DOHH2 (cell line): ENCODE data around the gene FIGNL2.

Source experiments
- H3F3A ChIP-seq: fragments of 200-600 bp; sonication (generic), shearing (Covaris generic); 2 replicates; pipeline ENCODE4 v1.6.0; 2016; ENCODE audit warnings: antibody characterized with exemption, mild to moderate bottlenecking; ENCODE audit not compliant: control insufficient read depth, insufficient read depth
- H3K27ac ChIP-seq: fragments of 200-600 bp; sonication (generic); 2 replicates; pipeline ENCODE4 v1.5.1; 2014; ENCODE audit warnings: low read depth, mild to moderate bottlenecking, low read length, moderate library complexity
- H3K27me3 ChIP-seq: fragments of 200-600 bp; sonication (generic); 2 replicates; pipeline ENCODE4 v1.6.1; 2014; ENCODE audit warnings: mild to moderate bottlenecking, low read length, mixed read lengths; ENCODE audit not compliant: control insufficient read depth
- H3K36me3 ChIP-seq: fragments of 200-600 bp; sonication (generic); 2 replicates; pipeline ENCODE4 v1.6.1; 2014; ENCODE audit warnings: mild to moderate bottlenecking, low read length, moderate library complexity, mixed read lengths; ENCODE audit not compliant: control insufficient read depth
- H3K4me1 ChIP-seq: fragments of 200-600 bp; sonication (generic); 2 replicates; pipeline ENCODE4 v1.6.1; 2014; ENCODE audit warnings: mild to moderate bottlenecking, low read length, mixed read lengths; ENCODE audit not compliant: control insufficient read depth
- H3K4me2 ChIP-seq: fragments of 200-600 bp; sonication (generic); 2 replicates; pipeline ENCODE4 v1.6.0; 2014; ENCODE audit warnings: mild to moderate bottlenecking, low read length, moderate library complexity
- H3K4me3 ChIP-seq: fragments of 200-600 bp; sonication (generic); 2 replicates; pipeline ENCODE4 v1.5.1; 2014; ENCODE audit warnings: mild to moderate bottlenecking, low read length, mixed read lengths
- H3K79me2 ChIP-seq: fragments of 200-600 bp; sonication (generic); 2 replicates; pipeline ENCODE4 v1.6.1; 2014; ENCODE audit warnings: mild to moderate bottlenecking, low read length, mixed read lengths; ENCODE audit not compliant: control insufficient read depth
- H3K9me2 ChIP-seq: fragments of 200-600 bp; sonication (generic); replicated peaks from 2 replicates; pipeline ENCODE4 v1.6.1; 2014; ENCODE audit warnings: mild to moderate bottlenecking, low read length, mixed read lengths; ENCODE audit not compliant: control insufficient read depth
- H3K9me3 ChIP-seq: fragments of 200-600 bp; sonication (generic); 2 replicates; pipeline ENCODE4 v1.6.1; 2014; ENCODE audit warnings: antibody characterized with exemption, low read length, mixed read lengths; ENCODE audit not compliant: control insufficient read depth, insufficient read depth
- H4K20me1 ChIP-seq: fragments of 200-600 bp; sonication (generic); 2 replicates; pipeline ENCODE4 v1.6.0; 2014; ENCODE audit warnings: low read depth, mild to moderate bottlenecking, antibody characterized with exemption, low read length, moderate library complexity; ENCODE audit not compliant: control insufficient read depth, insufficient read depth
- EZH2phosphoT487 ChIP-seq: fragments of 200-600 bp; sonication (generic); IDR thresholded peaks from 2 replicates; pipeline ENCODE4 v1.6.1; 2017; ENCODE audit warnings: borderline replicate concordance, mild to moderate bottlenecking, antibody characterized with exemption, low read length, moderate library complexity, mixed read lengths
- TF ChIP-seq, protein P1 (sequence below): fragments of 200-600 bp; sonication (generic); IDR thresholded peaks from one replicate; pipeline ENCODE4 v1.5.1; 2014; ENCODE audit warnings: antibody characterized with exemption, mild to moderate bottlenecking, low read depth, low read length; ENCODE audit not compliant: poor library complexity, severe bottlenecking

The FIGNL2 gene

DNA sequence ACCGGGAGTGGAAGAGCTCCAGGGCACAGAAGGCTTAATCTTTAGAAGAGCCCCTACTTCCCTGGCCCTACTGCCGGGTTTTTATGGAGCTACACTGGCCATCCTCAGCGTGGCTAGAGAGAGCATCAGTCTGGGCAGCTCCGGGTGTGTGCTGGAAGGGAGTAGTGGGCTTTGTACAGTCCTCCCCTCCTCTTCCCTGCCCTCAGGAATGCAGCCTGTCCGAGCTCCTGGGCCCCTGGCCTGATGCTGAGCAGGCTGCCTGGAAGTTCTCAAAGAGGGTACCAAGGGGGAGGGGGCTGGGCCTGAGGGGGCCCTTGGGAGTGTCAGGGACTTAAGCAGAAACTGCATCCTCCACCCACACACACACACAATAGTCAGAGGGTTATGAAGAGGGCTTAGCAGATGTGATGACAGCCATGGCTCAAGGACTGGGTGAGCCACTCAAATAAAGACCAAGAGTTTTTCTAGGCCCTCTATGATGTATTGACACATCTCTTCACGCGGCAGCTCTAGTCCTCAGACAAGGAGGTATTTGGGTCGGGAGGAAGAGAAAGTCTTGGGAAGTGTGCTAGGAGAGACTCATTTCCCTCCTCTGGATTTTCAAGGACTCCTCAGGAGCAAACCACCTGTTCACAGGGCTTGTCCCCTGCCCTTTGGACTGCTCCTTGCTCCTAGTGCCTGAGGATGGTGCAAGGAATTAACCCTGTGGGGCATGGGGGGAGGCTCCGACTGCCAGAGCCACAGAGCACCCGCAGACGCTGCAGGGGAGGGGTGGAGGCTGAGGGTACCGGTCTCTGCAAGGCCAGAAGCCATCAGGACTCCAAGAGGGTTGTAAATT is 16.5 kb upstream of the FIGNL2 start:
- peaks cover 11% of the 10 kb centered on the region; the same call in 1 of the 2 replicates for H3K27me3 ChIP-seq
- H3K9me3 ChIP-seq, result no peaks in the 10 kb centered on the region
- no peaks in the 10 kb centered on the region for H3K36me3 ChIP-seq
- no peaks in the 10 kb centered on the region for H3K4me1 ChIP-seq
- no peak overlapping the region for H3K4me3 ChIP-seq
- H3K4me2 ChIP-seq, result no peak overlapping the region
- TF ChIP-seq, protein P1, sequence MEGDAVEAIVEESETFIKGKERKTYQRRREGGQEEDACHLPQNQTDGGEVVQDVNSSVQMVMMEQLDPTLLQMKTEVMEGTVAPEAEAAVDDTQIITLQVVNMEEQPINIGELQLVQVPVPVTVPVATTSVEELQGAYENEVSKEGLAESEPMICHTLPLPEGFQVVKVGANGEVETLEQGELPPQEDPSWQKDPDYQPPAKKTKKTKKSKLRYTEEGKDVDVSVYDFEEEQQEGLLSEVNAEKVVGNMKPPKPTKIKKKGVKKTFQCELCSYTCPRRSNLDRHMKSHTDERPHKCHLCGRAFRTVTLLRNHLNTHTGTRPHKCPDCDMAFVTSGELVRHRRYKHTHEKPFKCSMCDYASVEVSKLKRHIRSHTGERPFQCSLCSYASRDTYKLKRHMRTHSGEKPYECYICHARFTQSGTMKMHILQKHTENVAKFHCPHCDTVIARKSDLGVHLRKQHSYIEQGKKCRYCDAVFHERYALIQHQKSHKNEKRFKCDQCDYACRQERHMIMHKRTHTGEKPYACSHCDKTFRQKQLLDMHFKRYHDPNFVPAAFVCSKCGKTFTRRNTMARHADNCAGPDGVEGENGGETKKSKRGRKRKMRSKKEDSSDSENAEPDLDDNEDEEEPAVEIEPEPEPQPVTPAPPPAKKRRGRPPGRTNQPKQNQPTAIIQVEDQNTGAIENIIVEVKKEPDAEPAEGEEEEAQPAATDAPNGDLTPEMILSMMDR, result no peak
- no peak for TF ChIP-seq EZH2phosphoT487
- no peaks in the 10 kb centered on the region for H3K79me2 ChIP-seq
- no peaks in the 10 kb centered on the region for H3K9me2 ChIP-seq
- H3K27ac ChIP-seq, result no peak overlapping the region
- no peaks in the 10 kb centered on the region for H4K20me1 ChIP-seq
- H3F3A ChIP-seq, result no peaks in the 10 kb centered on the region

DNA sequence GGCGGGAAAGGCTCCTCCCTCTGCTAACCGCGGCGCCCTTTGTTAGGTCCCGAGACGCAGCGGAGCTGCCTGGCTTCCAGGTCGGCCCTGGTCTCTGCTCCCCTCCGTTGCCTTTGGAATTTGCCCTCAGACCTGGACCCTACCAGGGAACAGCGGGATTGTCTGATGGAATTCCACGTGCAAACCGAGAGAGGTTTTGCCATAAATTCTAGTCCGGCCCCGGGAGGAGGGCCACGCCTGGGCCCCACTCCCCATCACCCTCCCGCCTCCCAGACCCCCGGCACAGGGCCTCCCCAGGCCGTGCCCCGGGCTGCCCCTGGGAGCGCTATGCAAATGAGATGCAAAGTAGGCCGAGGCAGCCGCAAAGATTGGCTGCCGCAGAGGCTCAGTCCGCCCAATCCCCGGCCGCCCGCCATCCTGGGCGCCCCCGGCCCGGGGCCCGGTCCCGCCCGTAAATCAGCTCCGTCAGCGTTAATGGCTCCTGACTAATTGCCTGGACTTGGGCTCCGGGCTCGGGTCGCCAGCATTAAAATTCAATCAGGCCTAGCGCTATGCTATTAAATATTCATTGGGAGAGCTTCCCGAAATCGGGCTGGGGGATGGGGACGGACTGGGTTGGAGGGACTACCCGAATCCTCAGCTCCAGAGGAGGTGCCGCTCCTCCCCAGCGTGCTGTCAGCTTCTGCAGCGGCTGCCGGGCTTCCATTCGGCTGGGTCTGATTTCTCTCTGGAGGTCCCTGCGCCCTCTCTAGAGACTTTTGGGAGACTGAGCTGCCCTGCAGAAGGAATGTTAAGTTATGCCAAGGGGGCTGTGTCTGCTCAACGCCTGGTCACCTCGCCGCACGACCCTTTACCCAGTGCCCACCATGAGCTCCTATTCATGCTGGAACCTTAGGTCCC is 15.7 kb upstream of the FIGNL2 start:
- Histone ChIP-seq H3F3A (no peaks in the 10 kb centered on the region), H4K20me1 (no peaks in the 10 kb centered on the region), H3K4me2 (no peak overlapping the region), H3K27me3 (peaks cover 11% of the 10 kb centered on the region; the same call in 1 of the 2 replicates), H3K4me1 (no peaks in the 10 kb centered on the region), H3K36me3 (no peaks in the 10 kb centered on the region), H3K79me2 (no peaks in the 10 kb centered on the region), H3K9me2 (no peaks in the 10 kb centered on the region), H3K27ac (no peak overlapping the region), H3K9me3 (no peaks in the 10 kb centered on the region), H3K4me3 (no peak overlapping the region)
- TF ChIP-seq, protein P1, result no peak
- TF ChIP-seq EZH2phosphoT487, result no peak

DNA sequence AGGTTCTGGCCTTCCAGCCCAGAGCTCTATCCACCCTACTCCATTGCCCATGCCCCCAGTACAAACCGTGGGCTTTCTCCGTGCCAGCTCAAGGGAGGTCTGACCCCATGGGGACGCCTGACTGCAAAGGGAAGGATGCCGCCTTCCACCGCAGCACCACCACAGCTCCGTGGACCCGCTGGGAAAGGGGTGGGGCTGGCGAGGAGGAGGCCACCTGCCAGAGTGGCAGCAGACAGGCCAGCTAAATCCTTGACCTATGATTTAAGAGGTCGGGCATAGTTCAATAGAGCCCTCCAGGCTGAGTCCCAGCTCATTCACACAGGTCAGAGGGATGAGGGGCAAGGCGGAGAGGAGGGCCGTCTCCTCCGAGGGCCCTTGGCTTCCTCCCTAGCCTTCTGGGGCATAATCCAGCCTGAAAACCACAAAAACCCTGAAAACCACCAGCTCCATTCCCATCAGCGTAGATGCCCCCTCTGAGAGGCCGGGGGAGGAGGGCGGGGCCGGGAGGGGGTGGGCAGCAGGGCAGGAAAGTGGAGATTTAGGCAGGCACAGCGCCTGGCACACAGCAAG is 14.9 kb upstream of the FIGNL2 start:
- H3K36me3 ChIP-seq, result no peaks in the 10 kb centered on the region
- no peak overlapping the region for H3K4me3 ChIP-seq
- H3F3A ChIP-seq, result no peaks in the 10 kb centered on the region
- no peak overlapping the region for H3K4me2 ChIP-seq
- peaks cover 11% of the 10 kb centered on the region; the same call in 1 of the 2 replicates for H3K27me3 ChIP-seq
- H3K4me1 ChIP-seq, result no peaks in the 10 kb centered on the region
- no peak overlapping the region for H3K27ac ChIP-seq
- no peaks in the 10 kb centered on the region for H3K79me2 ChIP-seq
- H3K9me2 ChIP-seq, result no peaks in the 10 kb centered on the region
- H4K20me1 ChIP-seq, result no peaks in the 10 kb centered on the region
- TF ChIP-seq, protein P1, result no peak
- no peak for TF ChIP-seq EZH2phosphoT487
- H3K9me3 ChIP-seq, result no peaks in the 10 kb centered on the region
